ENCODE measurements around the gene SAMD3.
"Not testable (repeated sequence)": the region's sequence is repeated elsewhere in the genome, so short reads cannot be mapped to it uniquely, and the experiment has no call there.

SAMD3 gene

GRCh38 chr6:130170160-130170559 is 52.6 kb downstream of the SAMD3 start:
- DNase-seq, result not testable (repeated sequence)

- DNase-seq, result no peak
These were observed 55.1 kb downstream of the SAMD3 start for GRCh38 chr6:130167655-130168054.

- no peak for DNase-seq
These were observed 58.5 kb downstream of the SAMD3 start for GRCh38 chr6:130164251-130164650.

GRCh38 chr6:130163266-130163665 is 59.5 kb downstream of the SAMD3 start:
- no peak for DNase-seq

GRCh38 chr6:130162421-130162820 is 60.3 kb downstream of the SAMD3 start:
- DNase-seq, result no peak

GRCh38 chr6:130161683-130162404 is 60.9 kb downstream of the SAMD3 start:
- no peak for DNase-seq

GRCh38 chr6:130159956-130160355 is 62.8 kb downstream of the SAMD3 start:
- DNase-seq, result no peak

GRCh38 chr6:130158548-130158947 is 64.2 kb downstream of the SAMD3 start:
- DNase-seq, result no peak

- DNase-seq, result no peak
These were observed 64.7 kb downstream of the SAMD3 start for GRCh38 chr6:130158056-130158455.

GRCh38 chr6:130156908-130157307 is 65.8 kb downstream of the SAMD3 start:
- no peak for DNase-seq

- DNase-seq, result no peak
These were observed 69.7 kb downstream of the SAMD3 start for GRCh38 chr6:130152908-130153510.

- DNase-seq, result no peak
These were observed 71.8 kb downstream of the SAMD3 start for GRCh38 chr6:130150906-130151305.

- not testable (repeated sequence) for DNase-seq
These were observed 73.7 kb downstream of the SAMD3 start for GRCh38 chr6:130149016-130149415.

- DNase-seq, result no peak
These were observed 74.6 kb downstream of the SAMD3 start for GRCh38 chr6:130148181-130148580.

- no peak for DNase-seq
These were observed 75.6 kb downstream of the SAMD3 start for GRCh38 chr6:130147111-130147510.

GRCh38 chr6:130143709-130144108 is 79.0 kb downstream of the SAMD3 start:
- no peak for DNase-seq

GRCh38 chr6:130140084-130140483 is 82.7 kb downstream of the SAMD3 start:
- no peak for DNase-seq

GRCh38 chr6:130138909-130139242 is 83.9 kb downstream of the SAMD3 start:
- DNase-seq, result no peak

GRCh38 chr6:130138116-130138908 is 84.4 kb downstream of the SAMD3 start:
- DNase-seq, result no peak

- DNase-seq, result no peak
These were observed 86.0 kb downstream of the SAMD3 start for GRCh38 chr6:130136798-130137197.

- no peak for DNase-seq
These were observed 88.2 kb downstream of the SAMD3 start for GRCh38 chr6:130134582-130134981.

- peak; percentile 56 for DNase-seq
These were observed 90.5 kb downstream of the SAMD3 start for GRCh38 chr6:130132286-130132701.

- no peak for DNase-seq
These were observed 92.9 kb downstream of the SAMD3 start for GRCh38 chr6:130129762-130130246.

GRCh38 chr6:130128326-130128725 is 94.4 kb downstream of the SAMD3 start:
- no peak for DNase-seq

Data from stimulated activated CD4-positive, alpha-beta T cell treated with anti-CD3 and anti-CD28 coated beads, Interleukin-15, amount 100 ng/mL, for 24 hours (primary cell).